DLD1 (cell line): ENCODE measurements around the gene KDF1.

Experiments
- in situ Hi-C: cut with HindIII; loops from 2 replicates; pipeline ENCODE4 v1.10.0; 2017; ENCODE audit warnings: low sequenced_read_pairs

KDF1 gene

GRCh38 chr1:26922431-26922729 lies 37.9 kb downstream of the KDF1 start:
- in situ Hi-C loops: no loop called here

DNA sequence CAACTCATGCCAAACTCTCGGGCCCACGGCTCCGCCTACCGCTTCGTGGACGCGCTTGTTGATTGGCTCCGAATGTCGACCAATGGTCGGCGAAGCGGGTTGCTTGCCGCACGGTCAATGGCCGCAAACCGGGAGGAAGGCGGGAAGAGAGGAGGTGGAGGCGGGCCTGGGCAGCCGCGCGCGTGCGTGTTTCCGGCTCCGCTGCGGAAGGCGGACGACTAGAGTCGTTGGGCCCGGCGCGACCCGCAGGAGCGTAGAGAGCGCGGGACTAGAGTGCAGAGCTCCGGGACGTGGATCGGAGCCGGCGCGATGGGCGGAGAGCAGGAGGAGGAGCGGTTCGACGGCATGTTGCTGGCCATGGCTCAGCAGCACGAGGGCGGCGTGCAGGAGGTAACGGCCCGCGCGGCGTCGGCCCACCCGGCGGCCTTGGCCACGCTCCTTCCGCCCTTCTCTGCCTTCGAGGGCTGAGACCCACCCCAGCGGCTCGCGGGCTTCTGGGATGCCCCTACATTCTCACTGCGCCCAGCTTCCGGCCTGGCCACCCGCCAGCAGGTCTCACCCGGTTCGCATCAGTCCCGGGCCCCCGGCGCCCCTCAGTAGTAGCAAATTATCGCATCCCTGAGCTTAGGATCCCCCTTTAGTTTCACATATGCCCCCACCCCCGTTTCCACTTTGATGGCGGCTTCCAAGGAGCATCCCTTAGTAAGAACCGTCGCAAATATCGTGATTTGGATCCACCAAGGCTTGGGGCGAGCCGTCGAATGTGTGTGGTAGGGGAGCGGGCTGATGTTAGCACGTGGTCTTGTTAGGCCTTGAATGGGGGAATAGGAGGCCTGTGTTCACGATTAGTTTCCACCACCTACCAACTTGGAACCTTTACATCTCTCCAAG lies 38.5 kb downstream of the KDF1 start, which contains the start of gene NUDC:
NUDC (plus strand) TSS at position 204 of the 891 bp plus-strand sequence; CDS start at position 310, 106 bp downstream.
- in situ Hi-C loops: no loop called here

DNA sequence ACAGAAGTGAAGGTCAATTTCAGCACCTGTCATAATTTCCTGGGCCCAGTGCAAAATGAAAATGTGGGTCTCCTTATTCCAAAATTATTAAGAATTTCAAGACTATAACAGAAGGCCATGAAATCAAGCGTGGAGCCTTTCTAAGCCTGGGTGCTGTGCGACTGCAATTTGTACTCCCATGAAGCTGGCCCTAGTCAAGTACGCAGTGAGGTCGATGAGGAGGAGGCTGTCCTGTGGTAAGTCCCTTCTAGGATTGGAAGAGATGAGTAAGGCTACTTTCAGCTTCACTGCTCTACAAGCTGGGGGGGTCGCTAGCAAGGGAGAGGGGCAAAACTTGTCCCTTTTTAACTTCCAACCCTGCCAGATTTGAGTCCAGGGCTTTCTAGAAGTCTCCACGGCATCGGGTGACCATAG lies 39.1 kb downstream of the KDF1 start:
- in situ Hi-C loops: no loop called here

- in situ Hi-C loops: no loop called here
These were observed 44.9 kb downstream of the KDF1 start for GRCh38 chr1:26915204-26915842.

DNA sequence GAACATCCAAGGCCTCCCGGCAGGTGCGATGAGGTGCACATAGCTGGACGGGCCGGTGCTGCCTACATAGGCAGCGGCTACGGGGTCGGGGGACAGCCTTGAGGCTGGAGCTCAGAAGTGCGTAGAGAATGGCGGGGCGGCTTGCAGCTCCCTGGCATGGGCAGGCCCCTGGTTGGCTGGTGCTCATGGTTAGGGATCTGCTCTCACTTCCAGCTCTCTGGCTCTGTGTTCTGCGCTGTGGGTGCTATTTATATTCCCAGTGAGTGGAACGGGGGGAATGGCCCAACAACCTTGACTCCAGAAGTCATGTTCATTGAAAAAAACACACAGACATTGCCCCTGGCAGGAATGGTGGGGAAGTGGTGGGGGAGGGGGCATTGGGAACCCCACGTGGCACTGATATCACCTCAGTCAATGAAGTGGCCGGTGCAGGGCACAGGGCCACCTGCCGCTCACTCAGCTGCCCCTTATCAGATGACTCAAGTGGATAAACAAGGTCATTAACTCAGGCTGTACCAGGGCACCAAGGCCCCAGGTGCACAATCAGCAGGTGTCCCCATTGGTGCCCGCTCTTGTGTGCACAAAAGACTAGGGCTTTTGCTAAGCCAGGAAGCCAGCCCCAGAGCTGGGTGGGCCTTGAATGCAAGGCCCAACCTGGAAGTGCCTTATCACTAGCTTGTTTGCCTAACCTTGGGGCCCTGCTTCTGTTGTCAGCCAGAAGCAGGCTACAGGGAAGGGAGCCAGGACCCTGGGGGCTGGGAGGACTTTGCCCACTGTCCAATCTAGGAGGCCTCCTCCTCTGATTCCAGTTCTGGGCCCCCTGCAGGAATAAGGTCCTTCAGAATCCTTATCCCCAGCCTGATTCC lies 46.3 kb downstream of the KDF1 start, which contains the start of gene NR0B2:
NR0B2 (minus strand) TSS at position 222 of the 866 bp plus-strand sequence; CDS start at position 187, 35 bp downstream.
- in situ Hi-C loops: no loop called here

GRCh38 chr1:26913389-26913753 lies 46.9 kb downstream of the KDF1 start:
- in situ Hi-C loops: no loop called here

DNA sequence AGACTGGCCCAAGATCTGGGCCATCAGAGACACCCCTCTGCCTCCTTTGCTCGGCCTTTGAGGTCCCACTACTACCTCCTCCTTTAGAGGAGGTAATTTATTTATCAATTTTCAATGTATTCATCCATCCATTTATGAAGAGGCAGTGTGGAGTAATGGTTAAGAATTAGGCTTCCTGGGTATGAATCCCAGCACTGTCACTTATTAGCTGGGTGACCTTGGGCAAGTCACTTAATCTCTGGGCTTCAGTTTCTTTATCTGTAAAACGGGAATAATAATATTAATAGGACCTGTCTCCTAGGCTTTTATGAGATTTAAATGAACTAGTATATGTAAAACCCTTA lies 48.1 kb downstream of the KDF1 start:
- in situ Hi-C loops: no loop called here

- in situ Hi-C loops: no loop called here
These were observed 48.7 kb downstream of the KDF1 start for GRCh38 chr1:26911399-26912146.

DNA sequence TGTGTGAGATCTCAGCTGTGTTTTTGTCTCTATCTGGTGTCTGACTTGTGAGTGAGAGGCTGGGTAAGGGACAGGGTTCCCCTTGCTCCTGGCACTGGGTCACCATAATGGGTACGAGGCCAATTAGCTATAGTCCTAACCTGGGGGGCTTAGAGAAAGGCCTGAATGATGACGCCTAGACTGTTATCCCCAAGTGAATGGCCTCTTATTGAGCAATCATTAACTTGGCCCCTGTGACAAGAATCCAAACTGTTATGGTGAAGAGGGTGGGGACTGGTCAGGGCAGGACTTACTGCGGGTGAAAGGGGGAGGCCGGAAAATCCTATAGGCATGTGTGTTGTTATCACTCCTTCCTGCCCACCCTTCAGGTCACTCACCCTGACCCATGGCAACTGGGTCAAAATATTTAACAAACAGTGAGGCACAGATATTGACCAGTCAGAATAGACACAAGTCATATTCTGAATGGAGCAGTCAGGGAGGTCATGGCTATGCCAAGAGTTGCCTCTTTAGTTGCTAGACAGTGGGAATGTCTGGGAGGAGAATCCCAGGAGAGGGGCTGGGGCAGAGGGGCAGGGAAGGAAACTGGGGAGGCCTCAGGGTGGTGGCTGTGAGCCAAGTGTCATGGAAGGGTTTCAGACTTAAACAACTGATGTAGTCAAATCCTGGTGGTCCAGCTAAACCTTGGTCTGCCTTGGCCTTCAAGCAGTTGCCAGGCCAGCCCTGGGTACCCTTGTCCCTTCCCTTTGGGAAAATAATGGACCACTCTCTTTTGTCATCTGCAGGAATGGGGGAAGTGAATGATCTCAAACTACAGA lies 49.7 kb downstream of the KDF1 start:
- in situ Hi-C loops: no loop called here

DNA sequence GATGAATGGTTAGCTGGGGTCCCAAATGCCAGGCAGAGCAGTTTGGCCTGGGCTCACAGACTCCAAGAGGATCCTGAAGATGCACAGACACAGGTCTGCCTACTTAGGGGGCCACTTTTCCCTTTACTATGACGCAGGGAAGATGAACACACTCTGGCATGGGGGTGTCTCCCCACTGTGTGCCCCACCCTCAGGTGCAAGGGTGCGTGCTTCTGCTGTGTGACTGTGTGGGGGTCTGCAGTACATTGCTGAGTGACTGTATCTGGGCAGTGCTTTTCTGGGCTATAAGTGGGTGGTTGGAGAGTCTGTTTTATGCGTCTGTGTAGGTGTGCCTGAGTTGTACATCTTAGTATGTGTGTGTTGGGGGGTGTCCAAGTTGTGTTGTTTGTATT lies 50.3 kb downstream of the KDF1 start:
- in situ Hi-C loops: no loop called here

- in situ Hi-C loops: no loop called here
These were observed 53.0 kb downstream of the KDF1 start for GRCh38 chr1:26907071-26907917.

GRCh38 chr1:26900815-26901511 lies 59.3 kb downstream of the KDF1 start:
- in situ Hi-C loops: no loop called here

- in situ Hi-C loops: no loop called here
These were observed 60.1 kb downstream of the KDF1 start, which contains the start of gene GPATCH3 for GRCh38 chr1:26900001-26900814. GPATCH3 (minus strand) TSS chr1:26900467; CDS start chr1:26900442, 25 bp downstream.
